Activated CD8-positive, alpha-beta memory T cell treated with anti-CD3 and anti-CD28 coated beads, Interleukin-2, amount 50 U/mL, for 48 hours (primary cell): ENCODE measurements around the gene DNAJB12.

Source experiments
- DNase-seq: peaks from one replicate; pipeline ENCODE4 v3.0.0-alpha.2; 2020

Gene DNAJB12

GRCh38 chr10:72285972-72286521 lies 68.7 kb downstream of the DNAJB12 start:
- DNase-seq: no peak

- no peak for DNase-seq
Observed at GRCh38 chr10:72283131-72283530, 71.6 kb downstream of the DNAJB12 start.
